ENCODE data around the gene PIH1D2.
"Not testable (repeated sequence)": the region's sequence is repeated elsewhere in the genome, so short reads cannot be mapped to it uniquely, and the experiment has no call there.

Gene PIH1D2, protein sequence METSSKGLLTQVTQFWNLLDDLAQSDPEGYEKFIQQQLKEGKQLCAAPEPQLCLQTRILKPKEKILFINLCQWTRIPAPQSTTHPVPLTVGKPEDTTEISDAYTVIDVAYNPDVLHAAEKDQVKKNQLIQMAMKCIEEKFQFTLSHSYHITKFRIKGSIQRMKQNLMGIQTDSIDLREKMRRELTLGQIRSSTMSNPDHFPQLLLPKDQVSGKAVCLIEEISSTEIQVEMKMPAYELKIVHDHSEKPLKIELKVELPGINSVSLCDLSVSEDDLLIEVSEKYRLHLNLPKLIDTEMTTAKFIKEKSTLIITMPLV

DNA sequence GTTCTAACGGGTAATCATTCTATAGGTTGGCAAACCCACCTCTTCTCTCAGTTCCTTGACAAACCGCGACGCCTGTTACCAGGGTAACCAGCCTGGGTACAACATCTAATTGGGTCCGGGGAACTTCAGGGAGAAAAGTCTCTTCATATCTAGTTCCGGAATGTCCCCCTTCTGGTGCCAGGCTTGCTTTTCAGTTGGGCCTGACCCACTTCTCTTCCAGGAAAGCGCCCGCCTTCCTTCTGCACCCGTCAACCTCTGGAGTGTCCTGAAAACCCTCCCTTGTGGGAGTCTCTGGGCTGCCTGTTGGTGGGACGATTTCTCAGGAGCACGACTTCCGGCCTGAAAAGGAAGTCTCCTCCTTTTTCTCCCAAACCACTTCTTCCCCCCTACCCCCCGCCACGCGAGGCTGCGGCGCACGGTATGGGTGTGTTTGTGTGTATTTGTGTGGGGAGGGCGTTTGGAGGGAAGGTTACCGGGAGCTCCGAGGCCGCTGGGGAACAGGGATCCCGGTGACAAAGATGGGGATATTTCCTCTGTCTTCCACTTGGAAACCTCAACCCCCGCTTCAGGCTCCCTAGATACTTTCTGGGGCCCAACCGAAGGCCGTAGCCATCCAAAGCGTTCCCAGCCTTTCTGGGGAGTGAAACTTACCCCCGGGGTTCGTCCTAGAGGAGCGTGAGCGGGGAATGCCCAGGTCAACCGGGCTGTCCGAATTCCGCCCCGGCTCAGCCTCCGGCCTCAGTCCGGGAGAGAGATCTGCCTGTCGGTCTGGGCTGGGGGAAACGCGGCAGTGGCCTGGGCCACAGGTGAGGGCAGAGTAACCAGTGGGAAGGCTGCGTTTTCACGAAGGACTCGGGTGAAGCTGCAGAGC lies at the start of gene PIH1D2, which contains the start of gene NKAPD1:
Gene PIH1D2 (minus strand): TSS at position 77 of the 871 bp plus-strand sequence. CDS start 843 bp downstream, outside the sequence.
Gene NKAPD1 (plus strand): TSS at position 359 of the 871 bp plus-strand sequence. CDS start 1,276 bp downstream, outside the sequence.
- FAIRE-seq: peak; percentile 11
- peak; percentile 67 for DNase-seq (ENCODE audit: low spot score)

DNA sequence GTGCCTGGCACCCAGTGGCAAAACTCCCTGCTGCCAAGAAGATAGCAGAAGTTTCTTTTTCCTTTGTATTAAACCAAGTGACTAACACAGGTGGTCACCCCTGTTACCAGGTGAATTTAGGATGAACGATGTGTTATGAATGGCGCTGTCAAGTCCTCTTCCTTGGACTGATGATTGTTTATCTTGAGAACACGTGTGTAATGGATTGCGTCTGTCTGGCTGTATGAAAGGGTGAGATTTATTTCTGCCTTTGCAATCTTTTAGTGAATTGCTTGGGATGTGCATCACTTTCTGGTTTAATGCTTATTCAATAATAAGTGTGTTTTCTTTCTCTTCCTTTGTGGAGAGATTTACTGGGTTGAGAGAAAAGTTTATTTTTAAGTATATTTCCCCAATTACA lies 49.3 kb upstream of the PIH1D2 start:
- FAIRE-seq: no peak
- no peak for DNase-seq (ENCODE audit: low spot score)

DNA sequence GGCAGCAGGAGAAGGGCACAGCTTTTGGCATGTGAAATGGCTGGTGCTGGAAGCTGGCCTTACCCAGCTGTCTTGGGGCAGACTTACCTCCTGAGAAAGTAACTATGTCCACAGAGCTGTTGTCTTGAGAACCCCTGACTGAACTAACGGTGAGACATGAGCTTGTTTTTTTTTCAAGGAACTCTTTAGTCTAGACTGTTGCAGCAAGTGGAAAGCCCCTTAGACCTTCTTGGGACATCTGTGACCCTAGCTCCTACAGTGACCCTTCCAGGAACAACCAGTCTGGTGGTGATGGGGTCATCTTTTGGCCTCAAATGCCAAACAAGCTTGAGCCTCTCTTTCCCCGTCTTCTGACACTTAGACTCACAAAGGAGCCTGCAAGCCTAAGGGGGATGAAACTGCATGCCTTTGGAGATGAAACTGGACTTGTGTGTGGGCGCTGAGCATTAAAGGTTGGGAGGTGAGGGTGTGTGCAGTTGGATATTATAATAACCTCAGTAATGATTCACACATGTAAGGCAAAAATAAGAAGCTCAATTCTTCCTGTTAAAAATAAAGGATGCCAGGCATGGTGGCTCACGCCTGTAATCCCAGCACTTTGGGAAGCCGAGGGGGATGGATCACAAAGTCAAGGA lies 48.3 kb upstream of the PIH1D2 start:
- FAIRE-seq (no peak), DNase-seq (ENCODE audit: low spot score) (no peak)

- FAIRE-seq (no peak), DNase-seq (ENCODE audit: low spot score) (no peak)
Observed at GRCh38 chr11:112118176-112118575, 44.4 kb upstream of the PIH1D2 start.

GRCh38 chr11:112115386-112115785 lies 41.6 kb upstream of the PIH1D2 start:
- FAIRE-seq: no peak
- no peak for DNase-seq (ENCODE audit: low spot score)

DNA sequence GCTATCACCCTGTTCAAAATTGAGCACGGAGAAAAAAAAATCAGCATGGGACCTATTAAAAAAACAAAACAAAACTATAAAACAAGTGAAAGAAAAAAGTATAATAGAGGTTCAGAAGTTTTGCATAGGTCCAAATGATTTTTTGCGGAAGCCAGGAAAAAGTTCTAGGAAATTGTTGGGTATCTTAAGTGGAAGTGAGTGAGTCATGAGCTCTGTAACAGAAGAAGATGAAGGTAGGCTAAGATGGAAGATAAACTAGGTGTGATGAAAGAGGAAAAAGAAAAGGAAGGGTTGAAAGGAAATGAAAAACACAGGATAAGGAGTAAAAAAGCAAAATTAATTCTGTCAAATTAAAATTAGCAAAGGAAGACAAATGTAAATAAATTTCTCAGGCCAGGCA lies 40.6 kb upstream of the PIH1D2 start:
- no peak for DNase-seq (ENCODE audit: low spot score)
- no peak for FAIRE-seq

GRCh38 chr11:112113539-112114457 lies 40.0 kb upstream of the PIH1D2 start:
- DNase-seq (ENCODE audit: low spot score) (peak; percentile 60), FAIRE-seq (peak; percentile 45)

- peak; percentile 62 for DNase-seq (ENCODE audit: low spot score)
- peak; percentile 81 for FAIRE-seq
Observed at GRCh38 chr11:112106070-112106469, 32.3 kb upstream of the PIH1D2 start.

- FAIRE-seq: no peak
- no peak for DNase-seq (ENCODE audit: low spot score)
Observed at GRCh38 chr11:112103446-112103845, 29.6 kb upstream of the PIH1D2 start.

GRCh38 chr11:112100462-112100861 lies 26.6 kb upstream of the PIH1D2 start:
- DNase-seq (ENCODE audit: low spot score) (no peak), FAIRE-seq (no peak)

DNA sequence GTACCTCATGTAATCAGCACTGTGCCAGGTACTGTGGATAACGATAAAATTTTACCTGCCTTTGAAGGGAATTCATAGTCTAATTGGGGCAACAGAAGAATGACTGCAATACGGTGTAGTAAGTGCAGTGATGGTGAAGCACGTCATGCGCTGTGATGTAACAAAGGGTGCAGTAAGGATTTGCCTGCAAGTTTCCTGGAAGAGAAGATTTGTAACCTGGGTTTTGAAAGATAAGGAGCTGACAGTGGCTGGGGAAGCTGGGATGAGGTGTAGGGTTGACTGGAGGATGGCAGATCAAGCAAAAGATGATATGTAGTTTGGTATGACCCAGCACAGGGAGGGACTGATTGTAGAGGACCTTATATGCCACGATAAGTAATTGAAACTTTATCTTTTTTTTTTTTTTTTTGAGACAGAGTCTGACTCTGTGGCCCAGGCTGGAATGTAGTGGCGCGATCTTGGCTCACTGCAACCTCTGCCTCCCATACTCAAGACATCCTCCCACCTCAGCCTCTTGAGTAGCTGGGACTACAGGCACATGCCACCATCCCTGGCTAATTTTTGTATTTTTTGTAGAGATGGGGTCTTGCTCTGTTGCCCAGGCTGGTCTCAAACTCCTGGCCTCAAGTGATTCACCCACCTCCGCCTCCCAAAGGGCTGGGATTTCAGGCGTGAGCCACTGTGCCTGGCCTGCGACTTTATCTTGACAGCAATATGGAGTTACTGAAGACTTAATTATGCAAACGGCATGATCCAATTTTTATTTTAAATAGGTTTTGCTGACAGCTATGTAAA lies 24.1 kb upstream of the PIH1D2 start:
- FAIRE-seq (no peak), DNase-seq (ENCODE audit: low spot score) (no peak)

GRCh38 chr11:112096194-112096593 lies 22.4 kb upstream of the PIH1D2 start:
- FAIRE-seq: no peak
- DNase-seq (ENCODE audit: low spot score): no peak

DNA sequence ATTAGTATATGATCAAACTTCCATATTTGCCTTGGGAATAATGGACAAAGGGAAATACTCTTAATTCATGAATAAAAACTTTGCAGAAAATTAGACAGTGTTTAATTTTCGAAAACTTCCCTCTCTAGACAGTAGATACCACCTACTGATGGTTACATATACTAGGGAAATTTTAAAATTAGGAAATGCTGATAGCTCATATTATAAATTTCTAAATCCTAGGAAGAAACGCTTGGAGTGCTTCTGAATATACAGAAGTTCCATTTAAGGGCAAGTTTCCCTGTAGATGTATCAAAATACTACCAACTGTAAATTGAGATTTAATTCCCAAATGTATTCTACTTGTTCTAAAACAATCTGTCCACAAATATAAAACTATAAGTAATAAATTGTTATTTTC lies 21.5 kb upstream of the PIH1D2 start:
- DNase-seq (ENCODE audit: low spot score); FAIRE-seq: not testable (repeated sequence)

DNA sequence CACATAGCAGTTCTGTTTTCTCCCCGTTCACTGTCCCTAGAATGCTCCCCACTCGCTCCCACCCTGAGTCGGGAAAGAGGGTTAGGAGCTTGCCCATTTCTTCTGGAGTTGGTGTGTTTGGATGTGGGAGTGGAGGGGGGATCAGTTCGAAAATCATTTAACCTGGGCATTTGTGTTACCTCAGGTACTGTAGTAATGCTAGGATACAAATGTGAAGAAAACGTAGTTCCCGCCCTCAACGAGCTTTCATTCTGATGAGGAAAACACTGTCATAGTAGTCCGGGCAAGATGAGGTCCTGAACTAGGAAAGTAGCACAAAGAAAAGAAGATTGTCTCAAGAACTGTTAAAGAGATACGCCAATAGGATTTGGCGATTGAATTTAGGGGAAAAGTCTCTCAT lies 13.4 kb upstream of the PIH1D2 start:
- no peak for FAIRE-seq
- no peak for DNase-seq (ENCODE audit: low spot score)

GRCh38 chr11:112086422-112087191 lies 12.8 kb upstream of the PIH1D2 start, which contains the start of the genes SDHD and TIMM8B:
Gene SDHD, plus strand, starts transcription at chr11:112086873. Its CDS starts 35 bp downstream, at chr11:112086908.
Gene TIMM8B, minus strand, starts transcription at chr11:112086756. Its CDS starts 33 bp downstream, at chr11:112086723.
- FAIRE-seq (peak; percentile 55), DNase-seq (ENCODE audit: low spot score) (peak; percentile 93)

GRCh38 chr11:112085822-112086421 lies 12.1 kb upstream of the PIH1D2 start:
- FAIRE-seq: no peak

GRCh38 chr11:112082729-112083128 lies 8.9 kb upstream of the PIH1D2 start:
- DNase-seq (ENCODE audit: low spot score) (peak; percentile 32), FAIRE-seq (no peak)

More at GRCh38 chr11:112085822-112086421, 12.1 kb upstream of the PIH1D2 start:
- no peak for DNase-seq (ENCODE audit: low spot score)

GRCh38 chr11:112062923-112063322 lies 10.9 kb downstream of the PIH1D2 start:
- DNase-seq (ENCODE audit: low spot score) (no peak), FAIRE-seq (no peak)
